GM19372 (cell line): ENCODE measurements around the gene PRC1.
"Not testable (repeated sequence)": the region's sequence is repeated elsewhere in the genome, so short reads cannot be mapped to it uniquely, and the experiment has no call there.

Experiments
- ATAC-seq: cut with Tn5 transposase; IDR thresholded peaks from one replicate; pipeline ENCODE4 v1.9.1; 2021; ENCODE audit warnings: mild to moderate bottlenecking, low read depth, moderate library complexity; ENCODE audit not compliant: unreplicated experiment

PRC1 gene

GRCh38 chr15:90938261-90938660 lies 56.1 kb downstream of the PRC1 start:
- no peak for ATAC-seq

GRCh38 chr15:90936823-90937222 lies 57.5 kb downstream of the PRC1 start:
- ATAC-seq, result no peak

DNA sequence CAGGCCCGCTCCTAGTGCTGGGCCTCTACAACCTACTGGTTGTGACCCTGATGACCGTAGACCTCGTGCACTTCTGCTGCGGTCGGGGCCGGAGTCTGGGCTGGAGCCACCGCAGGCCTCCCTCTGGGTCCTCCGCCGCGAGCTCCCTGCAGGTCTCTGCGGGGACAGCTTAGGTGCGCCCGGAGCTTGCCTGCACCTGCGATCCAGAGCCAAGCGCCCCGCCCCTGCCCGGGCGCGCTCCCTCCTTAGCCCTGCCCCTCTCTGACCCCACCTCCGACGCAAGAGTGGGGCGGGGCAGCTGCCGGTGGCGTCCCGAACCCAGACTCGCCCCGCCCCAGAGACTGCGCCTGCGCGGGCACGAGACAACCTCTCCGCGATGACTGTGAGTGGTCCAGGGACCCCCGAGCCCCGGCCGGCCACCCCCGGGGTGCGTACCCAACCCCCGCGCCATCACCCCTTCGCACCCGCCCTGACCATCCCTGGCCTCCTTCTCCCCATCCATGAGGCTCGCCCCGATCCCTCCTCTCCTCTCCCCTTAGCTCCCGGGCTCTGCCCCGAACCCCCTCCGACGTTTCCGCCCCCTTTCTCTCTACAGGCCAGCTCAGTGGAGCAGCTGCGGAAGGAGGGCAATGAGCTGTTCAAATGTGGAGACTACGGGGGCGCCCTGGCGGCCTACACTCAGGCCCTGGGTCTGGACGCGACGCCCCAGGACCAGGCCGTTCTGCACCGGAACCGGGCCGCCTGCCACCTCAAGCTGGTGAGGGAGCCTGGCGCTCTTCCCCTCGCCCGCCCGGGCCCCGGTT lies 59.2 kb downstream of the PRC1 start, which contains the start of gene UNC45A:
TSS of gene UNC45A (plus strand) at position 337 of the 803 bp plus-strand sequence. CDS start at position 377, 40 bp downstream.
- peak; percentile 56 for ATAC-seq

GRCh38 chr15:90934256-90934948 lies 59.9 kb downstream of the PRC1 start:
- no peak for ATAC-seq

GRCh38 chr15:90933301-90933700 lies 61.0 kb downstream of the PRC1 start:
- no peak for ATAC-seq

DNA sequence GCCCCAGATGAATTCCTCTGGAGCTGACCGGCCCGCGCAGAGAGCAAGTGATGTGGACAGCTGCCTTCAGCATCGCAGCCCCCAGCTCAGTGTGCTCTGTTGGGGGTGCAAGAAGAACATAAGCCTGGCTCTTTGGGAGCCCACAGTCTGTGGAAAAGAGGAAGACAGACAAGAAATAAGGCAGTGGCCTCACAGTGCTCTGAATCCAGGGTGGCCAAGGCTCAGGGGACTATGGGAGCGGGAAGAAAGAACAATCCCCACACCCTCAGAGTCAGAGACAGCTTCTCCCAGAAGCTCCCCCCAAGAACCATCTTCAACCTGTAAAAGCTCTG lies 61.7 kb downstream of the PRC1 start:
- ATAC-seq, result no peak

GRCh38 chr15:90931828-90932659 lies 62.3 kb downstream of the PRC1 start, which contains the start of gene HDDC3:
HDDC3 (minus strand) TSS chr15:90932549; CDS start chr15:90932540, 9 bp downstream.
- peak; percentile 46 for ATAC-seq

DNA sequence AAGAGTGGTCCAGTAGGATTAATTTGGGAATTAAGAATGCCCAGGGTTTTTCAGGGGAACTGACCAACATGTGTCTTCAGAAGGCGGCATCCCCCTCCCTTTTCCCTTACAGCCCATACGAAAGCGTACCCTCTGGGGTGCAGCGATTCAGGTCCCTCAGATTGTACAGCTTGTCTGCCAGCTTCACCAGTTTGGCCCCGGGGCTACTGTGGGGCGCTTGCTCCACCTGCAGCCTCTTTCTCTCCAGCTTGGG lies 62.8 kb downstream of the PRC1 start:
- no peak for ATAC-seq

- ATAC-seq, result no peak
Measured at GRCh38 chr15:90930861-90931574, 63.3 kb downstream of the PRC1 start.

- no peak for ATAC-seq
Measured at GRCh38 chr15:90929246-90930019, 64.9 kb downstream of the PRC1 start.

- ATAC-seq, result not testable (repeated sequence)
Measured at GRCh38 chr15:90928106-90928505, 66.2 kb downstream of the PRC1 start.

DNA sequence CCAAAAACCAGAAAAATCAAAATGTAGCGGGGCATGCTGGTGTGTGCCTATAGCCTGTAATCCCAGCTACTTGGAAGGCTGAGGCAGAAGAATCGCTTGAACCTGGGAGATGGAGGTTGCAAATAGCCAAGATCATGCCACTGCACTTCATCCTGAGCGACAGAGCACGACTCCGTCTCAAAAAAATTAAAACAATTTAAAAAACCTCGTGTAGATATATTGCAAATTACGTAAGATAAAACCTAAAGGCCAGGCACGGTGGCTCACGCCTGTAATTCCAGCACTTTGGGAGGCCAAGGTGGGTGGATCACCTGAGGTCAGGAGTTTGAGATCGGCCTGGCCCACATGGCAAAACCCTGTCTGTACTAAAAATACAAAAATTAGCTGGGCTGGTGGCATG lies 67.6 kb downstream of the PRC1 start:
- not testable (repeated sequence) for ATAC-seq

GRCh38 chr15:90924375-90924774 lies 70.0 kb downstream of the PRC1 start:
- ATAC-seq, result peak; percentile 68

DNA sequence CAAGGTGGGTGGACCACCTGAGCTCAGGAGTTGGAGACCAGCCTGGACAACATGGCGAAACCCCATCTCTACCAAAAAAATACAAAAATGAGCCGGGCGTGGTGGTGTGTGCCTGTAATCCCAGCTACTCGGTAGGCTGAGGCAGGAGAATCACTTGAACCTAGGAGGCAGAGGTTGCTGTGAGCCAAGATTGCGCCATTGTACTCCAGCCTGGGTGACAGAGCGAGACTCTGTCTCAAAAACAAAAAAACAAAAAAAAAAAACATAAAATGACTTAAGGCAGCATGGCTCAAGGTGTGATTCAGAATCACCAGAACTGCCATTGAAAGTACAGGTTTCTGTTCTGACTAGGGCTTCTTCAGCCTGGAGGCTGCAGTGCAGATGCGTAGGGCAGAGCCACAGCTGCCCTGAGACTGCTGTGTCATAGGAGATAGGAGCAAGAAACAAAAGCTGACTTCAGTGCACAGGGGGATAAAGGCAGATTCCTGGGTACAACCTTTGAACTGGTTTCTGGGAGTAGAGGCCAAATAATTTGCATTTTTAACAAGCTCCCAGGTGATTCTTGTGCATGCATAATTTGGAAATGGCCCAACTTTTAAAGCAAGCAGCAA lies 71.5 kb downstream of the PRC1 start:
- ATAC-seq, result peak; percentile 64

- ATAC-seq, result no peak
Measured at GRCh38 chr15:90921887-90922286, 72.4 kb downstream of the PRC1 start.

GRCh38 chr15:90918835-90919234 lies 75.5 kb downstream of the PRC1 start:
- ATAC-seq, result no peak

- ATAC-seq, result no peak
Measured at GRCh38 chr15:90918034-90918788, 76.1 kb downstream of the PRC1 start.

GRCh38 chr15:90917569-90917968 lies 76.8 kb downstream of the PRC1 start:
- no peak for ATAC-seq

DNA sequence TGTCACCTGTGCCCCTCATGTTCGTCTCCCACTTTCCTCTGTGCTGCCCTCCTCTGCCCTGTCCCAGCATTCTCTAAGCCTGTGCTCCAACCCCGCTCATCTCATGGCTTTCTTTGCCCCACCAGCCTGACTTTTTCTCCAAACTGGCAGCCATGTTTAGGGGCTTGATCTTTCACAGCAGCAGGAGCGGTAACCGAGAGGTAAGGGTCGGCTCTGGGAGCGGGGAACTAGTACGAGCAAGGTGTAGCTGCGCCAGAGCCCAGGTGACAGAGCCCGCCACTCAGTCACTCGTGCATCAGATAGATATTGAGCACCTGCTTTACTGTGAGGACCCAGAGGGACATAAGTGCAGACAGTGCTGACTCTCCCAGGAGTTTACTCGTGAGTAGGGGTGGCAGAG lies 77.9 kb downstream of the PRC1 start:
- ATAC-seq, result no peak
